A549 (cell line): ENCODE measurements around the gene CRIP3. TPM values are rescaled to one million over a fixed set of nuclear protein-coding genes. Genes with fewer than 3 reads are reported as not detected.
"Not testable (repeated sequence)": the region's sequence is repeated elsewhere in the genome, so short reads cannot be mapped to it uniquely, and the experiment has no call there.

Experiments
- ATAC-seq, 2 experiments: fragments of 200-7000 bp in 1 of 2; fragments of >200 bp in 1 of 2; cut with Nextera tagmentation in 1 of 2; cut with Tn5 transposase in 1 of 2; 3 replicates each; pipeline versions ENCODE4 v1.8.0 to v1.9.1; 2018 to 2020; ENCODE audit warnings: mild to moderate bottlenecking in 1 of 2, moderate library complexity in 1 of 2
- CTCF ChIA-PET: fragments of 300-600 bp; sonication (Branson Sonifier 250); formaldehyde crosslinking; extraction: SDS; loops from one replicate; lab custom pipeline; 2021; ENCODE audit warnings: antibody characterized with exemption, inconsistent platforms; lab: Yijun Ruan, JAX
- POLR2A ChIA-PET: fragments of 350-600 bp; formaldehyde crosslinking; extraction: SDS; loops from one replicate; lab custom pipeline; 2021; ENCODE audit warnings: antibody characterized with exemption, inconsistent platforms; lab: Yijun Ruan, JAX
- DNase-seq, 2 experiments: peaks; one replicate each; pipeline versions ENCODE4 v3.0.0 to v3.0.0-alpha.2; 2011 to 2016; ENCODE audit warnings: low read depth in 1 of 2, low spot score in 1 of 2
- FAIRE-seq: peaks from 2 replicates; lab custom pipeline; 2011; peaks lifted over from hg19 to GRCh38; lab: Jason Lieb, UNC
- H3K27ac ChIP-seq, 2 experiments: fragments of >200 bp; sonication (Bioruptor Twin); formaldehyde crosslinking; 3 replicates each; pipeline ENCODE4 v1.5.1; 2016 to 2017
- H3K4me1 ChIP-seq: fragments of >200 bp; sonication (Bioruptor Twin); formaldehyde crosslinking; 3 replicates; pipeline ENCODE4 v1.6.1; 2016
- H3K4me2 ChIP-seq: fragments of >200 bp; sonication (Bioruptor Twin); formaldehyde crosslinking; 3 replicates; pipeline ENCODE4 v1.6.1; 2016
- H3K4me3 ChIP-seq: fragments of >200 bp; sonication (Bioruptor Twin); formaldehyde crosslinking; 3 replicates; pipeline ENCODE4 v1.5.1; 2016
- H3K9me3 ChIP-seq: fragments of >200 bp; sonication (Bioruptor Twin); formaldehyde crosslinking; 3 replicates; pipeline ENCODE4 v1.6.1; 2016
- BCL3 ChIP-seq: fragments of >200 bp; sonication (Bioruptor Twin); formaldehyde crosslinking; IDR thresholded peaks from 3 replicates; pipeline ENCODE4 v1.6.1; 2016
- FOSB ChIP-seq: fragments of 250-450 bp; sonication (Bioruptor Pico); IDR thresholded peaks from 2 replicates; pipeline ENCODE4 v1.5.0; 2020; ENCODE audit warnings: mild to moderate bottlenecking, moderate library complexity
- HEYL ChIP-seq: fragments of 250-450 bp; sonication (Bioruptor Pico); IDR thresholded peaks from 2 replicates; pipeline ENCODE4 v1.8.0; 2021; ENCODE audit warnings: mild to moderate bottlenecking, moderate library complexity
- KDM5A ChIP-seq: fragments of 200-600 bp; sonication (generic); IDR thresholded peaks from 2 replicates; pipeline ENCODE4 v1.6.1; 2016; ENCODE audit warnings: antibody characterized with exemption, mild to moderate bottlenecking
- MAZ ChIP-seq: fragments of 150-350 bp; IDR thresholded peaks from 2 replicates; pipeline ENCODE4 v1.6.1; 2014; ENCODE audit warnings: antibody characterized with exemption, low read depth, low read length, borderline replicate concordance
- PBX3 ChIP-seq: IDR thresholded peaks from 2 replicates; pipeline ENCODE4 v1.6.1; 2012
- POLR2AphosphoS2 ChIP-seq: conservative IDR thresholded peaks from 2 replicates; pipeline ENCODE4 v1.6.1; 2012; ENCODE audit warnings: low read length, improper control_type of control experiment, inconsistent platforms
- RAD21 ChIP-seq, 2 experiments: fragments of >200 bp in 1 of 2; sonication (Bioruptor Twin) in 1 of 2; formaldehyde crosslinking in 1 of 2; IDR thresholded peaks in 1 of 2; conservative IDR thresholded peaks in 1 of 2; 2 replicates in 1 of 2; 3 replicates in 1 of 2; pipeline ENCODE4 v1.6.1; 2012 to 2018; ENCODE audit warnings: inconsistent platforms in 1 of 2
- TP53 ChIP-seq: fragments of 250-450 bp; sonication (Bioruptor Pico); IDR thresholded peaks from 2 replicates; pipeline ENCODE4 v1.5.0; 2021; ENCODE audit warnings: mild to moderate bottlenecking, moderate library complexity
- WGBS: methylation state at CpG from one replicate; pipeline ENCODE4 v1.1.6; 2017; ENCODE audit errors: missing lambda C conversion rate; 5-methylcytosine and 5-hydroxymethylcytosine counted together
- polyA plus RNA-seq, 4 experiments: library from polyadenylated mRNA; depleted of rRNA in 3 of 4; stranded (reverse); fragments of >200 nt; fragmentation: RNase III in 1 of 4; extraction: RNeasy Plus Mini Kit Qiagen cat#74134 plus additional on column Dnase treatment in 1 of 4; gene quantifications; 2 replicates in 3 of 4; 3 replicates in 1 of 4; pipeline ENCODE4 v1.2.3, GENCODE V29; 2011 to 2017
- TF ChIP-seq, protein P1 (sequence below): fragments of 150-350 bp; IDR thresholded peaks from 2 replicates; pipeline ENCODE4 v1.6.1; 2014; ENCODE audit warnings: low read depth, mild to moderate bottlenecking, low read length
- TF ChIP-seq, protein P2 (sequence below): IDR thresholded peaks from 2 replicates; pipeline ENCODE4 v1.6.1; 2012; ENCODE audit warnings: low read depth, borderline replicate concordance

The CRIP3 gene
- polyA plus RNA-seq, 2 of the 4 experiments (the other 2 are of a cell fraction): 1.3 to 2.8 TPM

DNA sequence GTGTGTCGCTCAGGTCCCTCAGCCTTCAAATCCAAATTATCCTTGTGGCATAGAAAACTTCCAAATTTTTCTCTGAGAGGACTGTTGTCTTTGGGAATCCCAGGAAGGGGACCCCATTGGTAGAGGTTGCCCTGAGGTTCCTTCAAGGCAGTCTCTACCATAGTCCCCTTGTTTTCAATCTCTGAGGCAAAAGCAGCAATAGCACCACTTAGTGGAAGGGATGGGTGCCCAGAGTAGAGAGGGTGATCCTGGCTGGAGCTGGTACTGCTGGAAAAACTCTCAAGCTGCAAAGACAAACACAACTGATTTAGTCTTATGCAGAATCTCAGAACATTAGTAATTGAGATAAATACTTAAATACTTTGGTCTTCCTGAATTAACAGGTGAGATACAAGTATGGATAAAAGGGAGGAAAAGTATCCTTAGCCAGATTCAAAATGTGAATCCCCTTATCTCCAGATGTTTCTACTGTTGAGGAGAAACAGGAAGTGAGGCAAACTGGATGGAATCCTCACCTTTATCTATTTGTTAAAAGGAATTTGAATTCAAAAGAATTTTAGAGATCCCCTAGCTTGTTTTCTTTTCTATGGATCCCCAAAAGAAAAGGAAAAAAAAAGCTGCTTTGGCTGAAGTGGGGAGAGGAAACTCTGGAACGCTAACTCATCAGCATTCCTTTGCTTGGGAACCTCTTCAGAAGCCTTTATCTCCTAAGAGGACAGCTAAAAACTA is 47.4 kb upstream of the CRIP3 start (continued):
- TF ChIP-seq BCL3 (no peak), HEYL (CRISPR knock-in tag) (no peak), RAD21 (conservative IDR thresholded peaks at IDR 0.05 in 1 of 2, IDR thresholded peaks at IDR 0.05 in 1 of 2) (peak; percentile 21 to 37; a peak in 4 of 5 replicates), KDM5A (no peak), MAZ (no peak), TP53 (no peak), PBX3 (no peak)
- TF ChIP-seq, protein P1, sequence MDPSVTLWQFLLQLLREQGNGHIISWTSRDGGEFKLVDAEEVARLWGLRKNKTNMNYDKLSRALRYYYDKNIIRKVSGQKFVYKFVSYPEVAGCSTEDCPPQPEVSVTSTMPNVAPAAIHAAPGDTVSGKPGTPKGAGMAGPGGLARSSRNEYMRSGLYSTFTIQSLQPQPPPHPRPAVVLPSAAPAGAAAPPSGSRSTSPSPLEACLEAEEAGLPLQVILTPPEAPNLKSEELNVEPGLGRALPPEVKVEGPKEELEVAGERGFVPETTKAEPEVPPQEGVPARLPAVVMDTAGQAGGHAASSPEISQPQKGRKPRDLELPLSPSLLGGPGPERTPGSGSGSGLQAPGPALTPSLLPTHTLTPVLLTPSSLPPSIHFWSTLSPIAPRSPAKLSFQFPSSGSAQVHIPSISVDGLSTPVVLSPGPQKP: no peak
- TF ChIP-seq, all 56 proteins: peak for 3

- ATAC-seq, H3K9me3 ChIP-seq, FAIRE-seq, H3K27ac ChIP-seq, DNase-seq, CTCF ChIA-PET, H3K4me3 ChIP-seq, H3K4me2 ChIP-seq, POLR2A ChIA-PET, H3K4me1 ChIP-seq: not testable (repeated sequence)
- 80% methylated on average over 5 of the region's 5 CpGs for WGBS
Observed at GRCh38 chr6:43351951-43352350, 43.3 kb upstream of the CRIP3 start.

DNA sequence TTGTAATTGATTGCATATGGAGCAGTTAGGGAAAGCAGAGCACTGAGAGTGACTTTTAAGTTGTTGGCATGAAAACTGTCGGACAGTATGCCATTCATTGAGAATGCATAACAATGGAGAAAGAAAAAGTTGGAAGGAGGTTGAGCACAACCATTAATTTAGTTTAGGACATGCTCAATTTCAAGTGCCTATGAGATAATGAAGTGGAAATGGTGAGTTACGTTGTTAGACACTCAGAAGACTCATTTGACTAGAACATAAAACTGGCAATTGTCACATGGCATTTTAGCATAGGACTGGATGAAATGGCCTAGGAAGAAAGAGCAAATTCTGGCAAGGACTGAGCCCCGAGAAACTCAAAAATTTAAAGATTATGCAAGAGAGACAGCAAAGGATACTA is 38.8 kb upstream of the CRIP3 start:
- no peaks in the 10 kb centered on the region for H3K9me3 ChIP-seq
- no peak overlapping the region for H3K4me2 ChIP-seq
- DNase-seq (no peak), FAIRE-seq (no peak), ATAC-seq (no peak)
- TF ChIP-seq, protein P2, sequence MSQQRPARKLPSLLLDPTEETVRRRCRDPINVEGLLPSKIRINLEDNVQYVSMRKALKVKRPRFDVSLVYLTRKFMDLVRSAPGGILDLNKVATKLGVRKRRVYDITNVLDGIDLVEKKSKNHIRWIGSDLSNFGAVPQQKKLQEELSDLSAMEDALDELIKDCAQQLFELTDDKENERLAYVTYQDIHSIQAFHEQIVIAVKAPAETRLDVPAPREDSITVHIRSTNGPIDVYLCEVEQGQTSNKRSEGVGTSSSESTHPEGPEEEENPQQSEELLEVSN: no peak
- WGBS: 87% methylated on average over 3 of the region's 3 CpGs
- H3K4me1 ChIP-seq: no peaks in the 10 kb centered on the region
- no peak overlapping the region for H3K27ac ChIP-seq
- ChIA-PET POLR2A (no interaction called here), CTCF (no interaction called here)
- H3K4me3 ChIP-seq: no peak overlapping the region

DNA sequence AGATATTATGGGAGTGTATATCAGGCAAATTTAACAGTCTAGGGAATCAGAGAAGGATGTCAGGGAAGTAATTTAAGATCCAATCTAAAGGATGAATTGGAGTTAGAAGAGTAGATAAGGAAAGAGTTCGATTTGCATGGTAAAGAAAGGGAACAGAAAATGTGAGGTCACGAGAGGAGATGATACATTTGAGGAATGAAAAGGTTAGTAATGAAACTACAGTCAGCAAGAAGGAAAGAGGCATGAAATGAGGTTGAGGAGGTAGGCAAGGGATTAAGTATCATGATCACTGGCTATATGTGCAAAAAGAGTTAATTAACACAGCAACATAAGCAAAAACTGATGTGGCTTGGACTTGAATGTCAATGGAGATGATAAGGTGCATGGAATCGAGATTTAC is 38.4 kb upstream of the CRIP3 start:
- Histone ChIP-seq H3K9me3 (no peaks in the 10 kb centered on the region), H3K4me1 (no peaks in the 10 kb centered on the region), H3K27ac (no peak overlapping the region), H3K4me2 (no peak overlapping the region), H3K4me3 (no peak overlapping the region)
- FAIRE-seq: no peak
- no peak for ATAC-seq
- TF ChIP-seq FOSB (no peak), POLR2AphosphoS2 (no peak)
- ChIA-PET CTCF (no interaction called here), POLR2A (no interaction called here)
- DNase-seq: no peak
- WGBS: 49% methylated on average over 3 of the region's 3 CpGs

GRCh38 chr6:43346243-43346642 is 37.6 kb upstream of the CRIP3 start:
- ATAC-seq, H3K4me2 ChIP-seq, FAIRE-seq, H3K9me3 ChIP-seq, DNase-seq, H3K27ac ChIP-seq, POLR2A ChIA-PET, H3K4me1 ChIP-seq, H3K4me3 ChIP-seq: not testable (repeated sequence)
- WGBS: 93% methylated on average over 11 of the region's 11 CpGs
- CTCF ChIA-PET: interaction anchor here (0.9 kb wide), 1 partner anchor 38 kb away, joined by 4 read pairs; no protein-coding TSS in a partner anchor
